Ovary (tissue), 9 donors: ENCODE results near the gene RSPH3. TPM values are rescaled to one million over a fixed set of nuclear protein-coding genes. Genes with fewer than 3 reads are reported as not detected.

Source experiments
- DNase-seq, 5 donors: peaks; one replicate each; pipeline ENCODE4 v3.0.0-alpha.2; 2019 to 2020
- H3K27ac ChIP-seq, 2 donors: fragments of 200-600 bp; one replicate each; pipeline versions ENCODE4 v1.5.1 to v1.8.0; 2019 to 2022
- H3K27me3 ChIP-seq: fragments of 200-600 bp; one replicate; pipeline ENCODE4 v1.8.0; 2022
- H3K36me3 ChIP-seq: fragments of 200-600 bp; sonication (generic); one replicate; pipeline ENCODE4 v1.5.1; 2019
- H3K4me1 ChIP-seq: one replicate; pipeline ENCODE4 v1.8.1; 2013; ENCODE audit warnings: mild to moderate bottlenecking, moderate library complexity; ENCODE audit not compliant: insufficient read depth
- H3K4me3 ChIP-seq: fragments of 200-600 bp; sonication (generic); one replicate; pipeline ENCODE4 v1.5.1; 2017
- H3K9me3 ChIP-seq, 2 donors: fragments of 200-600 bp in 1 of 2; sonication (generic) in 1 of 2; one replicate each; pipeline versions ENCODE4 v1.5.1 to v1.8.1; 2013 to 2019; ENCODE audit warnings: mild to moderate bottlenecking in 1 of 2, moderate library complexity in 1 of 2
- CTCF ChIP-seq, 3 donors: fragments of 450-650 bp in 2 of 3; fragments of 200-600 bp in 1 of 3; IDR thresholded peaks; one replicate each; pipeline versions ENCODE4 v1.5.1 to v1.8.0; 2016 to 2022; ENCODE audit warnings: antibody characterized with exemption in 3 of 3, mild to moderate bottlenecking in 1 of 3
- EP300 ChIP-seq: sonication (generic); formaldehyde crosslinking; IDR thresholded peaks from one replicate; pipeline ENCODE4 v1.6.1; 2017; ENCODE audit warnings: antibody characterized with exemption
- POLR2A ChIP-seq: fragments of 450-650 bp; IDR thresholded peaks from one replicate; pipeline ENCODE4 v1.6.1; 2017; ENCODE audit warnings: antibody characterized with exemption, mild to moderate bottlenecking, moderate library complexity
- WGBS, 3 donors: extraction: QIAGEN DNeasy Blood & Tissue Kit in 1 of 3; methylation state at CpG; one replicate each; pipeline versions ENCODE4 v1.1.5 to v1.1.7; 2013 to 2017; 5-methylcytosine and 5-hydroxymethylcytosine counted together
- intact Hi-C, 4 donors: fragments of 100-400 bp; cut with DNase I; formaldehyde crosslinking; loops; one replicate each; pipeline versions ENCODE4 v1.11.0 to v1.15.1; 2022 to 2023
- polyA plus RNA-seq, 2 donors: library from polyadenylated mRNA; stranded (reverse); fragments of 200-250 nt in 1 of 2; fragments of 350-450 nt in 1 of 2; fragmentation: Illumina TruSeq in 1 of 2; extraction: RNeasy Lipid Tissue Mini Kit (QIAGEN cat#74804) in 1 of 2; gene quantifications; one replicate each; pipeline ENCODE4 v1.2.3, GENCODE V29; 2013 to 2014
- total RNA-seq, 7 donors: library from RNA; depleted of rRNA in 2 of 7; stranded (reverse); fragments of >200 nt in 2 of 7; fragmentation: NEBNext Ultra II Directional in 3 of 7; extraction: Animal tissue kit (Norgen Biotek cat#: 25700) in 3 of 7; gene quantifications; one replicate each; pipeline versions ENCODE4 v1.1.0 to v1.2.4, GENCODE V29; 2016 to 2023
- donor health status: DM: no; HTN: no; CAD: no; lungs with moderate emphysema.
- donor health status: DM: no; HTN: no; CAD: no.
- donor health status: Bipolar disorder and iron deficiency.
- donor health status: DM: yes; HTN: yes; CAD: no.
- donor health status: DM: no; HTN: no; CAD: no.
- donor health status: DM: yes; HTN: yes; CAD: no.

The RSPH3 gene
- total and polyA plus RNA-seq, 9 donors = 2.6 to 9.7 (median 7.6) TPM

DNA sequence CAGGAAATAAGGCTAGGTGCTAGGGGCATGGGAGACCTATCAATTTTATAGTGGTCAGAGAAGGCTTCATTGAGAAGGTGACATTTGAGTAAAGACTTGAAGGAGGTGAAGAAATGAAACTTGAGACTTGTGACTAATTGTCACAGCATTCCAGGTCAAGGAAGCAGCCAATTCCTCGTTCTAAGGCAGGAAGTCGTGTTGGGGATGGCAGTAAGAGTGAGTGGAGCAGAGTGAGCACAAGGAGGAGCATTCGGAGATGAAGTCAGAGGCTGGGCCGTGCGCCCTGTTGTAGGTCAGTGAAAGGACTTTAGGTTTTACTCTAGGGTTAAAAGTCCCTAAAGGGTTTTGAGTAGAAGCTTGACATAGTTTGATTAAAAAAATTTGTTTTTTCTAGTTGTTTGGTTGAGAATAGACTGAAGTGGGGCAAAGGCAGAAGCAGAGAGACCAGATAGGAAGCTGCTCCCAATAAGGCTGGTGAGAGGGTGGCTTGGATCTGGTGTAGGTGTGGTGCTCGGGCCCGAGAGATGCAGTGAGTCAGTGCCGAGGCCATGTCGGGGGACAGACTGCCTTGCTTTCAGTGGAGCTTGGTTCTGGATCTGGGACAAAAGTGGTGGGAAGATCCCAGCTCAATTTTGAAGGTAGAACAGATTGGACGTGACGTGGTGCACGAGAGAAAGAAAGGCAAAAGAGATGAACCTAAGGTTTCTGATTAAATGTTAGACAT lies 2.6 kb upstream of the RSPH3 start:
- intact Hi-C loops = loop anchor here in 1 of 4 donors (10.0 kb wide), 1 partner anchor 102 kb away; no protein-coding TSS in a partner anchor
- Histone ChIP-seq H3K27ac (no peak overlapping the region), H3K27me3 (no peaks in the 10 kb centered on the region), H3K36me3 (no peaks in the 10 kb centered on the region), H3K9me3 (no peaks in the 10 kb centered on the region), H3K4me3 (no peak overlapping the region), H3K4me1 (no peaks in the 10 kb centered on the region)
- TF ChIP-seq CTCF (IDR thresholded peaks at IDR 0.05) = no peak
- no peak for TF ChIP-seq EP300
- no peak for TF ChIP-seq POLR2A
- DNase-seq = no peak
- WGBS, 3 donors = 95 to 97% (median 95%) methylated on average over 12 of the region's 12 CpGs

GRCh38 chr6:158999154-158999665 lies 792 bp downstream of the RSPH3 start:
- intact Hi-C loops = no loop called here
- H3K27ac ChIP-seq = peak overlapping the region; percentile 43 to 78
- 1% methylated on average over 24 of the region's 24 CpGs for WGBS, 3 donors

GRCh38 chr6:158996856-158997255 lies 3.1 kb downstream of the RSPH3 start:
- intact Hi-C loops = no loop called here
- no peak for DNase-seq
- no peaks in the 10 kb centered on the region for H3K27me3 ChIP-seq
- TF ChIP-seq POLR2A (no peak), CTCF (IDR thresholded peaks at IDR 0.05) (no peak), EP300 (no peak)
- H3K36me3 ChIP-seq = no peaks in the 10 kb centered on the region
- WGBS, 3 donors = 66 to 70% (median 70%) methylated on average over 2 of the region's 2 CpGs
- no peaks in the 10 kb centered on the region for H3K4me1 ChIP-seq
- H3K27ac ChIP-seq = no peak overlapping the region
- H3K4me3 ChIP-seq = no peak overlapping the region
- no peaks in the 10 kb centered on the region for H3K9me3 ChIP-seq

More at GRCh38 chr6:158999154-158999665, 792 bp downstream of the RSPH3 start:
- TF ChIP-seq EP300 (no peak), CTCF (IDR thresholded peaks at IDR 0.05) (no peak), POLR2A (no peak)
- peak overlapping the region; percentile 72 for H3K4me3 ChIP-seq
- no peaks in the 10 kb centered on the region for H3K27me3 ChIP-seq
- H3K9me3 ChIP-seq = no peaks in the 10 kb centered on the region
- no peak for DNase-seq
- no peaks in the 10 kb centered on the region for H3K36me3 ChIP-seq
- H3K4me1 ChIP-seq = no peaks in the 10 kb centered on the region

DNA sequence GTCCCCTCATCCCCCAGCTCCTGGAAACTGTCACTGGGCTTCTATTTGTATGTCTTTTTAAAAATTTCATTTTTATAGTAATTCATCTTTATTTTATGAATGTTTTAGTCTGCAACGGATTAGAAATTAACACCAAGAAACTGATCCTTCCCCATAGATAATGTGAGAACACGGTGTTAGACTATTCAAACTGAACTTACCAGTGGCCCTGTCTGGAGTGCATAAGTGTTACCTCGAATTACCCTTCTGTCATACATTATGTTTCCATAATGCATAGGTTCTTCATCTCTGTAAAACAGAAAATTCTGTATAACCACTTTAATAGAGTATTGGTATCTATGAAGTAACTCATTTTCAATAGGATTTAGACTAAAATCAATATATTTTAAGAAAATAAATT lies 6.4 kb downstream of the RSPH3 start:
- no peak for DNase-seq
- intact Hi-C loops = no loop called here
- TF ChIP-seq EP300 (no peak), POLR2A (no peak), CTCF (IDR thresholded peaks at IDR 0.05) (no peak)

More for the DNA sequence above, 6.4 kb downstream of the RSPH3 start:
- WGBS, 3 donors = 96 to 97% (median 96%) methylated on average over 3 of the region's 3 CpGs
- Histone ChIP-seq H3K27me3 (no peaks in the 10 kb centered on the region), H3K9me3 (no peaks in the 10 kb centered on the region), H3K4me1 (no peaks in the 10 kb centered on the region), H3K4me3 (no peak overlapping the region), H3K36me3 (no peaks in the 10 kb centered on the region), H3K27ac (no peak overlapping the region)
